Astrocyte (in vitro differentiated cells and primary cell): Measurements from ENCODE around the gene RNF169.

Source experiments
- CTCF ChIP-seq: IDR thresholded peaks from 2 replicates; pipeline ENCODE4 v1.5.1; 2011; ENCODE audit warnings: low read depth, mild to moderate bottlenecking, inconsistent platforms, low read length, moderate library complexity; ENCODE audit not compliant: insufficient read depth
- EZH2 ChIP-seq: IDR thresholded peaks from 2 replicates; pipeline ENCODE4 v1.6.1; 2012; ENCODE audit warnings: mild to moderate bottlenecking, low read length, inconsistent platforms; ENCODE audit not compliant: insufficient read depth

DNA sequence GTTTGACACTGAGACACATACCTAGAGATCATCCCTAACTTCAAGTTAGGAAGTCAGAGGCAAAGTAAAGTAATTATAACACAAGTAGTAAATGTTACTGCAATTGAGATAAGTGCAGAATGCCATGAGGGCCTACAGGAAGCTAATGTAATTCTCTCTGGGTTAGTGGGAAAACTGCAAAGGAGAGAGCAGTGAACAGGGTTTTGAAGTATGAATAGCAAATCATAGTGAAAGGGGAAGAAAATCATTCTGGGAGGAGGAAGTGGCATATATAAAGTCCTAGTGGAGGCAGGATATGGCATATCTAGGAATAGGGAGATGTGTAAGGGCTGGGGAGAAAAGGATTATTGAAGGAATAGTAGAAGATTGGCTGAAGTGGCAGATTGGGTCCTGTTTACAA is 27.9 kb downstream of the RNF169 start:
- no peak for TF ChIP-seq CTCF
- no peak for TF ChIP-seq EZH2
